Caco-2 (cell line): ENCODE measurements around the gene ASTN1. TPM values are rescaled to one million over a fixed set of nuclear protein-coding genes. Genes with fewer than 3 reads are reported as not detected.

Source experiments
- BruUV-seq: library from RNA; stranded (reverse); fragments of 400-500 nt; replicated peaks from 2 replicates; lab custom pipeline; 2021; lab: Mats Ljungman, UMichigan
- CTCF ChIA-PET: fragments of 300-600 bp; sonication (Branson Sonifier 250); formaldehyde crosslinking; loops from one replicate; lab custom pipeline; 2022; ENCODE audit warnings: antibody characterized with exemption; lab: Charles Lee
- POLR2A ChIA-PET: fragments of 300-600 bp; sonication (Branson Sonifier 250); formaldehyde crosslinking; loops from one replicate; lab custom pipeline; 2022; ENCODE audit warnings: antibody characterized with exemption; lab: Charles Lee
- DNase-seq, 2 experiments: peaks; one replicate each; pipeline versions ENCODE4 v3.0.0 to v3.0.0-alpha.2; 2020 to 2022
- H3K27me3 ChIP-seq: replicated peaks from 2 replicates; pipeline ENCODE4 v1.6.0; 2011; ENCODE audit warnings: low read length; ENCODE audit not compliant: control insufficient read depth, insufficient read depth
- H3K36me3 ChIP-seq: 2 replicates; pipeline ENCODE4 v1.5.1; 2011; ENCODE audit warnings: low read length; ENCODE audit not compliant: control insufficient read depth, insufficient read depth
- H3K4me1 ChIP-seq: fragments of 250-450 bp; sonication (Bioruptor Pico); 2 replicates; pipeline ENCODE4 v1.5.1; 2020; ENCODE audit warnings: mild to moderate bottlenecking
- H3K4me3 ChIP-seq: 2 replicates; pipeline ENCODE4 v1.5.1; 2011; ENCODE audit warnings: low read depth, mild to moderate bottlenecking, control low read depth, low read length
- H3K9me3 ChIP-seq: fragments of 250-450 bp; sonication (Bioruptor Pico); 2 replicates; pipeline ENCODE4 v1.5.1; 2020; ENCODE audit warnings: mild to moderate bottlenecking, moderate library complexity
- H3K27ac Mint-ChIP-seq: one replicate; pipeline ENCODE4 v1.8.0; 2022; ENCODE audit warnings: mixed read lengths; ENCODE audit not compliant: unreplicated experiment
- H3K27me3 Mint-ChIP-seq: one replicate; pipeline ENCODE4 v1.8.0; 2022; ENCODE audit warnings: mixed read lengths; ENCODE audit not compliant: insufficient read depth, unreplicated experiment
- H3K36me3 Mint-ChIP-seq: one replicate; pipeline ENCODE4 v1.8.0; 2022; ENCODE audit warnings: mild to moderate bottlenecking, mixed read lengths; ENCODE audit not compliant: insufficient read depth, unreplicated experiment
- H3K4me1 Mint-ChIP-seq: one replicate; pipeline ENCODE4 v1.8.0; 2022; ENCODE audit warnings: low read depth, mixed read lengths; ENCODE audit not compliant: unreplicated experiment
- H3K4me3 Mint-ChIP-seq: one replicate; pipeline ENCODE4 v1.8.0; 2022; ENCODE audit warnings: mild to moderate bottlenecking, moderate library complexity, mixed read lengths; ENCODE audit not compliant: unreplicated experiment
- H3K9me3 Mint-ChIP-seq: one replicate; pipeline ENCODE4 v1.8.0; 2022; ENCODE audit warnings: mixed read lengths; ENCODE audit not compliant: unreplicated experiment
- intact Hi-C: fragments of 100-400 bp; cut with micrococcal nuclease; formaldehyde crosslinking; loops from one replicate; pipeline ENCODE4 v1.10.0; 2022; ENCODE audit not compliant: unreplicated experiment
- total RNA-seq: library from RNA; stranded (reverse); gene quantifications from 2 replicates; pipeline ENCODE4 v1.2.3, GENCODE V29; 2022
- TF ChIP-seq, protein P1 (sequence below), 2 experiments: fragments of 200-600 bp in 1 of 2; IDR thresholded peaks; 1 replicate in 1 of 2; 2 replicates in 1 of 2; pipeline versions ENCODE4 v1.5.1 to v1.8.0; 2011 to 2022; ENCODE audit warnings: antibody characterized with exemption in 1 of 2, control low read depth in 1 of 2, inconsistent platforms in 1 of 2, low read depth in 1 of 2, low read length in 1 of 2, mild to moderate bottlenecking in 1 of 2, moderate library complexity in 1 of 2; ENCODE audit not compliant: insufficient read depth in 1 of 2, severe bottlenecking in 1 of 2, unreplicated experiment in 1 of 2

ASTN1 gene
- total RNA-seq, 1 experiment from 2014 or later = not detected

DNA sequence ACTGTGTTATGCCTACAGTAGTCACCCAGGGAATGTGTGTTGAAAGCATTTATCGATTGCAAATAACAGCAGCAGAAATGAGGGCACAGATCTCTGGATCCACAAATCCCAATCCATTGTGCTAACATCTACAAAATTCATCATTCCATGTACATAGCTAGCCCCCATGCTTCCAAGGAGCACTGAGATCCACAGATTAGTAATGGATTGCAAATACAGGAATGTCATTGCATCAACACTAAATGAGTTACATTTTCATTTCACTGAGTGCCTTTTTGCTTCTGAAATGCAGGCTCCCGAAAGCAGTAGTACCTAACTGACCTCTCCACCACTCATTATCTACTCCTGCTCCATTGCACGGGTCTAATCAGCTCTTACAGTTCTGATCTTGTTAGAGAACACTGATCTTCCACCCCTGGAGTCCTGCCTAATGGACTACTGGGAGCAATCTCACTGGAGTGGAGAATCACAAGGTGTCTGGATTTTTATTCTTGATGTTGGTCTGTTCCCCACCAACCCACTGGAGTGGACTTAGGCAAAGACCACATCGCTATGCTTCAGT is 30.5 kb downstream of the ASTN1 start:
- Mint-ChIP-seq H3K27me3 (peaks cover 9% of the 10 kb centered on the region), H3K4me3 (no peak overlapping the region), H3K36me3 (no peaks in the 10 kb centered on the region), H3K9me3 (no peaks in the 10 kb centered on the region), H3K4me1 (no peaks in the 10 kb centered on the region), H3K27ac (no peak overlapping the region)
- no peaks in the 10 kb centered on the region for H3K36me3 ChIP-seq
- no peak overlapping the region for H3K4me3 ChIP-seq
- H3K4me1 ChIP-seq = no peaks in the 10 kb centered on the region
- DNase-seq = no peak
- BruUV-seq = no TSS peak
- TF ChIP-seq, protein P1, sequence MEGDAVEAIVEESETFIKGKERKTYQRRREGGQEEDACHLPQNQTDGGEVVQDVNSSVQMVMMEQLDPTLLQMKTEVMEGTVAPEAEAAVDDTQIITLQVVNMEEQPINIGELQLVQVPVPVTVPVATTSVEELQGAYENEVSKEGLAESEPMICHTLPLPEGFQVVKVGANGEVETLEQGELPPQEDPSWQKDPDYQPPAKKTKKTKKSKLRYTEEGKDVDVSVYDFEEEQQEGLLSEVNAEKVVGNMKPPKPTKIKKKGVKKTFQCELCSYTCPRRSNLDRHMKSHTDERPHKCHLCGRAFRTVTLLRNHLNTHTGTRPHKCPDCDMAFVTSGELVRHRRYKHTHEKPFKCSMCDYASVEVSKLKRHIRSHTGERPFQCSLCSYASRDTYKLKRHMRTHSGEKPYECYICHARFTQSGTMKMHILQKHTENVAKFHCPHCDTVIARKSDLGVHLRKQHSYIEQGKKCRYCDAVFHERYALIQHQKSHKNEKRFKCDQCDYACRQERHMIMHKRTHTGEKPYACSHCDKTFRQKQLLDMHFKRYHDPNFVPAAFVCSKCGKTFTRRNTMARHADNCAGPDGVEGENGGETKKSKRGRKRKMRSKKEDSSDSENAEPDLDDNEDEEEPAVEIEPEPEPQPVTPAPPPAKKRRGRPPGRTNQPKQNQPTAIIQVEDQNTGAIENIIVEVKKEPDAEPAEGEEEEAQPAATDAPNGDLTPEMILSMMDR (IDR thresholded peaks at IDR 0.05; ENCODE audit: insufficient read depth in 1 of 2, low read depth in 1 of 2, low read length in 1 of 2, severe bottlenecking in 1 of 2, unreplicated experiment in 1 of 2) = no peak
- H3K27me3 ChIP-seq = no peaks in the 10 kb centered on the region
- no peaks in the 10 kb centered on the region for H3K9me3 ChIP-seq
- ChIA-PET CTCF (no interaction called here), POLR2A (no interaction called here)
- intact Hi-C loops = no loop called here

DNA sequence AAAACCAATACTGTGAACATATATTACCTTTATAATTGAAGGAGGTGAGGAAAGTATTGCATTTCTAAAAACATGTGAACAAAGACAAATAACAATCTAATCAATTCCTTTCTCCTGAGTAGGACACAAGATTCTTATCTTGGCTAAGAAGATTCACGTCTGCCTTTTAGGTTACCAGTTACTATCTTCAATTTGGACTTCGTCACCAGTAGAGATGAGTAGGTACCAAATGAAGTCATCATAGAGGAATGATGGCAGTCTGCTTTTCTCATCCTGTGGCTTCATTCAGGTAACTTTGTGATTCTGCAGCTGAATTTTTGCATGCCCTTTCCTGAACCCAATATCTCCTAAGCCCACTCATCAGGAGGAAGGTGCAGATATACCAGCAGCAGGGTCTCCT is 32.4 kb downstream of the ASTN1 start:
- no peaks in the 10 kb centered on the region for H3K9me3 Mint-ChIP-seq
- H3K27ac Mint-ChIP-seq = no peak overlapping the region
- no peaks in the 10 kb centered on the region for H3K36me3 Mint-ChIP-seq
- no peaks in the 10 kb centered on the region for H3K36me3 ChIP-seq
- no peak overlapping the region for H3K4me3 Mint-ChIP-seq
- CTCF ChIA-PET = no interaction called here
- no peaks in the 10 kb centered on the region for H3K4me1 ChIP-seq
- BruUV-seq = no TSS peak
- POLR2A ChIA-PET = no interaction called here
- TF ChIP-seq, protein P1 (IDR thresholded peaks at IDR 0.05; ENCODE audit: insufficient read depth in 1 of 2, low read depth in 1 of 2, low read length in 1 of 2, severe bottlenecking in 1 of 2, unreplicated experiment in 1 of 2) = no peak
- no peaks in the 10 kb centered on the region for H3K27me3 ChIP-seq
- DNase-seq = no peak
- H3K9me3 ChIP-seq = no peaks in the 10 kb centered on the region
- H3K27me3 Mint-ChIP-seq = peaks cover 12% of the 10 kb centered on the region
- no peak overlapping the region for H3K4me3 ChIP-seq
- intact Hi-C loops = no loop called here
- H3K4me1 Mint-ChIP-seq = no peaks in the 10 kb centered on the region

DNA sequence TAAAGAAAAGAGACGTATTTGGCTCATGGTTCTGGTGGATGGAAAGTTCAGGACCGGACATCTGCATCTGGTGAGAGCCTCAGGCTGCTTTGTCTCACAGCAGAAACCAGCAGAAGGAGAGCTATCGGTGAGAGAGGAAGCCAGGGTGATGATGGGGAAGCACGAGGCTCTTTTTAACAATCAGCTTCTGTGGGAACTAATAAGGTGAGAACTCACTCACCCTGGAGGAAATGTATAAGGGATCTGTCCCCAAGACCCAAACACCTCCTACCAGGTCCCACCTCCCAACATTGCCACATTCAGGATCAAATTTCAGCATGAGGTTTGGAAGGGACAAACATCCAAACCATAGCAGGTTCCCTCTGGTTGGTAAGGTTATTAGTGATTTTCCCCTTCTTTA is 32.8 kb downstream of the ASTN1 start:
- POLR2A ChIA-PET = no interaction called here
- H3K27me3 ChIP-seq = no peaks in the 10 kb centered on the region
- TF ChIP-seq, protein P1 (IDR thresholded peaks at IDR 0.05; ENCODE audit: insufficient read depth in 1 of 2, low read depth in 1 of 2, low read length in 1 of 2, severe bottlenecking in 1 of 2, unreplicated experiment in 1 of 2) = no peak
- no peak for DNase-seq
- H3K4me1 ChIP-seq = no peaks in the 10 kb centered on the region
- no peak overlapping the region for H3K4me3 Mint-ChIP-seq
- H3K4me1 Mint-ChIP-seq = no peaks in the 10 kb centered on the region
- BruUV-seq = no TSS peak
- H3K4me3 ChIP-seq = no peak overlapping the region
- no peaks in the 10 kb centered on the region for H3K36me3 Mint-ChIP-seq
- H3K27ac Mint-ChIP-seq = no peak overlapping the region
- peaks cover 12% of the 10 kb centered on the region for H3K27me3 Mint-ChIP-seq
- H3K36me3 ChIP-seq = no peaks in the 10 kb centered on the region
- intact Hi-C loops = no loop called here
- H3K9me3 ChIP-seq = no peaks in the 10 kb centered on the region
- no peaks in the 10 kb centered on the region for H3K9me3 Mint-ChIP-seq
- CTCF ChIA-PET = no interaction called here
